T-helper 2 cell treated with Interferon-gamma antibody and Interleukin-4, amounts not matched to agents 100 ng/mL and 5 ng/mL, for 36 hours (primary cell): ENCODE results near the gene ILF3. TPM values are rescaled to one million over a fixed set of nuclear protein-coding genes. Genes with fewer than 3 reads are reported as not detected.

ENCODE experiments used
- intact Hi-C: fragments of 100-400 bp; cut with micrococcal nuclease; formaldehyde crosslinking; loops from one replicate; pipeline ENCODE4 v1.15.1; 2023
- total RNA-seq: library from RNA; stranded (reverse); gene quantifications from 2 replicates; pipeline ENCODE4 v1.2.3, GENCODE V29; 2022

ILF3 gene
- total RNA-seq, 1 donor from 2014 or later, result 420 TPM

- intact Hi-C loops, result no loop called here
These were observed 72.1 kb downstream of the ILF3 start for GRCh38 chr19:10726268-10726667.

- intact Hi-C loops, result no loop called here
These were observed 73.6 kb downstream of the ILF3 start for GRCh38 chr19:10727685-10728201.

GRCh38 chr19:10729411-10729810, 75.3 kb downstream of the ILF3 start:
- intact Hi-C loops, result no loop called here

- intact Hi-C loops, result no loop called here
These were observed 76.8 kb downstream of the ILF3 start for GRCh38 chr19:10730932-10731331.

- intact Hi-C loops, result no loop called here
These were observed 81.6 kb downstream of the ILF3 start for GRCh38 chr19:10735741-10736140.

GRCh38 chr19:10736189-10736588, 82.0 kb downstream of the ILF3 start:
- intact Hi-C loops, result no loop called here

- intact Hi-C loops, result no loop called here
These were observed 82.9 kb downstream of the ILF3 start for GRCh38 chr19:10736916-10737551.

- intact Hi-C loops, result no loop called here
These were observed 83.6 kb downstream of the ILF3 start for GRCh38 chr19:10737722-10738121.

GRCh38 chr19:10740798-10741197, 86.7 kb downstream of the ILF3 start:
- intact Hi-C loops, result no loop called here

Other genes with a start within 250 kb of the ILF3 start
- gene PDE4A, start 233.8 kb upstream of the ILF3 start, total RNA-seq, result 61.2 and 64.9 TPM in 2 replicates
- 88.7 and 98.7 TPM in 2 replicates for gene KEAP1, start 151.0 kb upstream of the ILF3 start, total RNA-seq
- gene S1PR5, start 136.9 kb upstream of the ILF3 start, total RNA-seq, result not detected in 2 replicates
- 36.5 and 40.6 TPM in 2 replicates for gene ATG4D, start 110.4 kb upstream of the ILF3 start, total RNA-seq
- 56.2 and 61.4 TPM in 2 replicates for gene KRI1, start 88.3 kb upstream of the ILF3 start, total RNA-seq
- gene CDKN2D, start 85.4 kb upstream of the ILF3 start, total RNA-seq, result 52.0 and 55.1 TPM in 2 replicates
- gene AP1M2, start 67.0 kb upstream of the ILF3 start, total RNA-seq, result not detected in 2 replicates
- 129 and 139 TPM in 2 replicates for gene SLC44A2, start 28.8 kb upstream of the ILF3 start, total RNA-seq
- 52.4 and 53.7 TPM in 2 replicates for gene QTRT1, start 47.1 kb downstream of the ILF3 start, total RNA-seq
- gene DNM2, start 63.7 kb downstream of the ILF3 start, total RNA-seq, result 264 and 273 TPM in 2 replicates
- 10.0 and 12.8 TPM in 2 replicates for gene TMED1, start 181.9 kb downstream of the ILF3 start, total RNA-seq
- 1.3 and 2.2 TPM in 2 replicates for gene C19orf38, start 194.1 kb downstream of the ILF3 start, total RNA-seq
- 38.6 and 40.7 TPM in 2 replicates for gene CARM1, start 217.2 kb downstream of the ILF3 start, total RNA-seq